ENCODE results near the gene PLIN4. TPM values are rescaled to one million over a fixed set of nuclear protein-coding genes. Genes with fewer than 3 reads are reported as not detected.

PLIN4 gene
- total RNA-seq, 1 donor: 0.90 TPM

GRCh38 chr19:4491446-4491845 is 26.8 kb downstream of the PLIN4 start:
- DNase-seq (ENCODE audit: low read depth): no peak
- TF ChIP-seq CTCF (IDR thresholded peaks at IDR 0.05; ENCODE audit: insufficient read depth, low read length): no peak
- no peak overlapping the region for H3K4me3 ChIP-seq (ENCODE audit: low read depth, low read length)

- TF ChIP-seq CTCF (IDR thresholded peaks at IDR 0.05; ENCODE audit: insufficient read depth, low read length): no peak
- DNase-seq (ENCODE audit: low read depth): no peak
- H3K4me3 ChIP-seq (ENCODE audit: low read depth, low read length): no peak overlapping the region
Observed at GRCh38 chr19:4488496-4488895, 29.8 kb downstream of the PLIN4 start.

GRCh38 chr19:4487572-4487971 is 30.7 kb downstream of the PLIN4 start:
- no peak overlapping the region for H3K4me3 ChIP-seq (ENCODE audit: low read depth, low read length)
- TF ChIP-seq CTCF (IDR thresholded peaks at IDR 0.05; ENCODE audit: insufficient read depth, low read length): no peak
- DNase-seq (ENCODE audit: low read depth): no peak

- TF ChIP-seq CTCF (IDR thresholded peaks at IDR 0.05; ENCODE audit: insufficient read depth, low read length): no peak
- no peak overlapping the region for H3K4me3 ChIP-seq (ENCODE audit: low read depth, low read length)
- no peak for DNase-seq (ENCODE audit: low read depth)
Observed at GRCh38 chr19:4483385-4483784, 34.9 kb downstream of the PLIN4 start.

GRCh38 chr19:4482721-4483364 is 35.4 kb downstream of the PLIN4 start:
- H3K4me3 ChIP-seq (ENCODE audit: low read depth, low read length): no peak overlapping the region
- no peak for TF ChIP-seq CTCF (IDR thresholded peaks at IDR 0.05; ENCODE audit: insufficient read depth, low read length)
- DNase-seq (ENCODE audit: low read depth): no peak

- H3K4me3 ChIP-seq (ENCODE audit: low read depth, low read length): no peak overlapping the region
- no peak for TF ChIP-seq CTCF (IDR thresholded peaks at IDR 0.05; ENCODE audit: insufficient read depth, low read length)
- DNase-seq (ENCODE audit: low read depth): no peak
Observed at GRCh38 chr19:4477034-4477801, 41.1 kb downstream of the PLIN4 start.
